GM12878 (cell line): ENCODE measurements around the gene ZBTB16.

Experiments
- ATF3 ChIP-seq: IDR thresholded peaks from 2 replicates; pipeline ENCODE4 v1.6.1; 2011; ENCODE audit warnings: low read depth, mild to moderate bottlenecking, low read length, moderate library complexity, borderline replicate concordance; ENCODE audit errors: extremely low read depth
- CTCF ChIP-seq, 3 experiments: IDR thresholded peaks in 2 of 3; conservative IDR thresholded peaks in 1 of 3; 2 replicates each; pipeline ENCODE4 v1.5.1; 2011; ENCODE audit warnings: low read depth in 3 of 3, low read length in 3 of 3, mild to moderate bottlenecking in 3 of 3, control low read depth in 2 of 3, moderate library complexity in 2 of 3, inconsistent platforms in 1 of 3, mixed read lengths in 1 of 3; ENCODE audit not compliant: control insufficient read depth in 2 of 3, insufficient read depth in 1 of 3; ENCODE audit errors: extremely low read depth in 1 of 3
- DPF2 ChIP-seq: fragments of 450-650 bp; IDR thresholded peaks from 2 replicates; pipeline ENCODE4 v1.6.1; 2017; ENCODE audit warnings: mild to moderate bottlenecking
- EGR1 ChIP-seq, 2 experiments: IDR thresholded peaks; 1 replicate in 1 of 2; 2 replicates in 1 of 2; pipeline ENCODE4 v1.6.1; 2011 to 2012; ENCODE audit warnings: low read depth in 2 of 2, low read length in 2 of 2, borderline replicate concordance in 1 of 2, mild to moderate bottlenecking in 1 of 2, moderate library complexity in 1 of 2
- EP300 ChIP-seq, 2 experiments: fragments of 150-350 bp in 1 of 2; IDR thresholded peaks; 2 replicates each; pipeline ENCODE4 v1.6.1; 2011 to 2012; ENCODE audit warnings: low read depth in 2 of 2, low read length in 2 of 2, borderline replicate concordance in 1 of 2, improper control_type of control experiment in 1 of 2, inconsistent platforms in 1 of 2; ENCODE audit not compliant: control insufficient read depth in 1 of 2
- EZH2 ChIP-seq: IDR thresholded peaks from 2 replicates; pipeline ENCODE4 v1.6.1; 2012; ENCODE audit warnings: low read depth, mild to moderate bottlenecking, control low read depth, inconsistent platforms, low read length, borderline replicate concordance; ENCODE audit not compliant: control insufficient read depth
- JUND ChIP-seq: IDR thresholded peaks from 2 replicates; pipeline ENCODE4 v1.6.1; 2012; ENCODE audit warnings: low read depth, mild to moderate bottlenecking, low read length, improper control_type of control experiment, moderate library complexity
- KDM1A ChIP-seq: fragments of 200-600 bp; sonication (generic); IDR thresholded peaks from 2 replicates; pipeline ENCODE4 v1.6.1; 2016; ENCODE audit warnings: borderline replicate concordance
- MTA3 ChIP-seq: IDR thresholded peaks from 2 replicates; pipeline ENCODE4 v1.6.1; 2012; ENCODE audit warnings: low read length, inconsistent platforms, borderline replicate concordance
- NR2F1 ChIP-seq: fragments of 450-650 bp; conservative IDR thresholded peaks from 2 replicates; pipeline ENCODE4 v1.6.1; 2017; ENCODE audit warnings: mild to moderate bottlenecking
- POLR2A ChIP-seq: IDR thresholded peaks from 2 replicates; pipeline ENCODE4 v1.6.1; 2011; ENCODE audit warnings: low read depth, mild to moderate bottlenecking, low read length
- RAD21 ChIP-seq: IDR thresholded peaks from 2 replicates; pipeline ENCODE4 v1.6.1; 2011; ENCODE audit warnings: mild to moderate bottlenecking, low read depth, low read length, moderate library complexity; ENCODE audit not compliant: insufficient read depth
- SMC3 ChIP-seq: IDR thresholded peaks from 2 replicates; pipeline ENCODE4 v1.6.1; 2011; ENCODE audit warnings: low read length, improper control_type of control experiment, borderline replicate concordance
- SPI1 ChIP-seq: IDR thresholded peaks from 2 replicates; pipeline ENCODE4 v1.6.1; 2011; ENCODE audit warnings: low read depth, mild to moderate bottlenecking, low read length, moderate library complexity, borderline replicate concordance; ENCODE audit not compliant: insufficient read depth

GRCh38 chr11:114256176-114256966 is 196.9 kb downstream of the ZBTB16 start:
- TF ChIP-seq ATF3, result no peak
- TF ChIP-seq SMC3, result no peak
- TF ChIP-seq SPI1, result no peak
- no peak for TF ChIP-seq CTCF (IDR thresholded peaks at IDR 0.05 in 2 of 3, conservative IDR thresholded peaks at IDR 0.05 in 1 of 3; ENCODE audit: control insufficient read depth in 2 of 3, extremely low read depth in 1 of 3, insufficient read depth in 1 of 3, low read depth in 3 of 3, low read length in 3 of 3)
- no peak for TF ChIP-seq RAD21
- TF ChIP-seq POLR2A, result no peak
- no peak for TF ChIP-seq DPF2
- no peak for TF ChIP-seq EP300 (IDR thresholded peaks at IDR 0.05; ENCODE audit: borderline replicate concordance in 1 of 2, control insufficient read depth in 1 of 2, low read depth in 2 of 2, low read length in 2 of 2)
- no peak for TF ChIP-seq EZH2
- no peak for TF ChIP-seq NR2F1
- no peak for TF ChIP-seq KDM1A
- TF ChIP-seq JUND, result no peak
- TF ChIP-seq EGR1 (IDR thresholded peaks at IDR 0.05; ENCODE audit: borderline replicate concordance in 1 of 2, low read depth in 2 of 2, low read length in 2 of 2), result no peak
- TF ChIP-seq MTA3, result no peak
